OCI-LY7 (cell line): Measurements from ENCODE around the gene CRYM.

Source experiments
- EZH2phosphoT487 ChIP-seq: fragments of 200-600 bp; sonication (generic); IDR thresholded peaks from 2 replicates; pipeline ENCODE4 v1.6.1; 2018; ENCODE audit warnings: low read depth, borderline replicate concordance, mild to moderate bottlenecking, mixed run types, antibody characterized with exemption, low read length, moderate library complexity, mixed read lengths
- TF ChIP-seq, protein P1 (sequence below): fragments of 200-600 bp; sonication (generic); conservative IDR thresholded peaks from 2 replicates; pipeline ENCODE4 v1.5.1; 2014; ENCODE audit warnings: mild to moderate bottlenecking, antibody characterized with exemption, low read length, moderate library complexity, mixed read lengths

- TF ChIP-seq, protein P1, sequence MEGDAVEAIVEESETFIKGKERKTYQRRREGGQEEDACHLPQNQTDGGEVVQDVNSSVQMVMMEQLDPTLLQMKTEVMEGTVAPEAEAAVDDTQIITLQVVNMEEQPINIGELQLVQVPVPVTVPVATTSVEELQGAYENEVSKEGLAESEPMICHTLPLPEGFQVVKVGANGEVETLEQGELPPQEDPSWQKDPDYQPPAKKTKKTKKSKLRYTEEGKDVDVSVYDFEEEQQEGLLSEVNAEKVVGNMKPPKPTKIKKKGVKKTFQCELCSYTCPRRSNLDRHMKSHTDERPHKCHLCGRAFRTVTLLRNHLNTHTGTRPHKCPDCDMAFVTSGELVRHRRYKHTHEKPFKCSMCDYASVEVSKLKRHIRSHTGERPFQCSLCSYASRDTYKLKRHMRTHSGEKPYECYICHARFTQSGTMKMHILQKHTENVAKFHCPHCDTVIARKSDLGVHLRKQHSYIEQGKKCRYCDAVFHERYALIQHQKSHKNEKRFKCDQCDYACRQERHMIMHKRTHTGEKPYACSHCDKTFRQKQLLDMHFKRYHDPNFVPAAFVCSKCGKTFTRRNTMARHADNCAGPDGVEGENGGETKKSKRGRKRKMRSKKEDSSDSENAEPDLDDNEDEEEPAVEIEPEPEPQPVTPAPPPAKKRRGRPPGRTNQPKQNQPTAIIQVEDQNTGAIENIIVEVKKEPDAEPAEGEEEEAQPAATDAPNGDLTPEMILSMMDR: no peak
- TF ChIP-seq EZH2phosphoT487: no peak
These were observed 5.6 kb upstream of the CRYM start for GRCh38 chr16:21283521-21284289.
